ENCODE results near the gene COPS9. TPM values are rescaled to one million over a fixed set of nuclear protein-coding genes. Genes with fewer than 3 reads are reported as not detected.

The COPS9 gene
- total RNA-seq, 1 experiment from 2014 or later = 134 TPM

- intact Hi-C loops (cut with micrococcal nuclease; ENCODE audit: unreplicated experiment) (no loop called here), in situ Hi-C loops (cut with HindIII; ENCODE audit: low pct_unique_long_range_greater_than_20kb, low sequenced_read_pairs) (no loop called here)
- DNase-seq (ENCODE audit: low read depth, low spot score) = no peak
- POLR2A ChIA-PET = no interaction called here
- ATAC-seq = no peak
- Histone ChIP-seq H3K9me3 (ENCODE audit: control insufficient read depth, insufficient read depth, low read depth, low read length) (no peaks in the 10 kb centered on the region), H3K4me3 (ENCODE audit: low read depth in 2 of 2, low read length in 2 of 2) (no peak overlapping the region), H3K36me3 (ENCODE audit: control insufficient read depth, insufficient read depth, low read length) (peaks cover 3% of the 10 kb centered on the region; the same call in 1 of the 2 replicates), H3K4me1 (ENCODE audit: control insufficient read depth, insufficient read depth, low read length) (peaks cover 6% of the 10 kb centered on the region), H3K27me3 (ENCODE audit: control insufficient read depth, insufficient read depth, low read length) (no peaks in the 10 kb centered on the region), H3K27ac (ENCODE audit: low read length) (no peak overlapping the region)
- TF ChIP-seq POLR2AphosphoS5 (IDR thresholded peaks at IDR 0.05; ENCODE audit: low read depth, low read length) (no peak), TCF7L2 (IDR thresholded peaks at IDR 0.05; ENCODE audit: low read depth, low read length) (no peak), CTCF (IDR thresholded peaks at IDR 0.05) (no peak), SIN3A (IDR thresholded peaks at IDR 0.05; ENCODE audit: borderline replicate concordance, insufficient read depth, low read depth, low read length) (no peak), REST (IDR thresholded peaks at IDR 0.05; ENCODE audit: insufficient read depth in 1 of 2, low read depth in 2 of 2, low read length in 1 of 2) (no peak)
- CTCF ChIA-PET = no interaction called here
- BruUV-seq (replicated peaks) = no TSS peak
Measured at GRCh38 chr2:240139666-240140393, 3.7 kb upstream of the COPS9 start.

GRCh38 chr2:240139011-240139441 is 2.9 kb upstream of the COPS9 start:
- TF ChIP-seq TCF7L2 (IDR thresholded peaks at IDR 0.05; ENCODE audit: low read depth, low read length) = no peak
- Histone ChIP-seq H3K9me3 (ENCODE audit: control insufficient read depth, insufficient read depth, low read depth, low read length) (no peaks in the 10 kb centered on the region), H3K27me3 (ENCODE audit: control insufficient read depth, insufficient read depth, low read length) (no peaks in the 10 kb centered on the region), H3K4me3 (ENCODE audit: low read depth in 2 of 2, low read length in 2 of 2) (no peak overlapping the region), H3K36me3 (ENCODE audit: control insufficient read depth, insufficient read depth, low read length) (peaks cover 3% of the 10 kb centered on the region; the same call in 1 of the 2 replicates), H3K27ac (ENCODE audit: low read length) (no peak overlapping the region), H3K4me1 (ENCODE audit: control insufficient read depth, insufficient read depth, low read length) (peaks cover 8% of the 10 kb centered on the region)
- intact Hi-C loops (cut with micrococcal nuclease; ENCODE audit: unreplicated experiment) (no loop called here), in situ Hi-C loops (cut with HindIII; ENCODE audit: low pct_unique_long_range_greater_than_20kb, low sequenced_read_pairs) (no loop called here)
- ChIA-PET POLR2A (no interaction called here), CTCF (no interaction called here)
- no TSS peak for BruUV-seq (replicated peaks)
- no peak for ATAC-seq
- no peak for DNase-seq (ENCODE audit: low read depth, low spot score)

DNA sequence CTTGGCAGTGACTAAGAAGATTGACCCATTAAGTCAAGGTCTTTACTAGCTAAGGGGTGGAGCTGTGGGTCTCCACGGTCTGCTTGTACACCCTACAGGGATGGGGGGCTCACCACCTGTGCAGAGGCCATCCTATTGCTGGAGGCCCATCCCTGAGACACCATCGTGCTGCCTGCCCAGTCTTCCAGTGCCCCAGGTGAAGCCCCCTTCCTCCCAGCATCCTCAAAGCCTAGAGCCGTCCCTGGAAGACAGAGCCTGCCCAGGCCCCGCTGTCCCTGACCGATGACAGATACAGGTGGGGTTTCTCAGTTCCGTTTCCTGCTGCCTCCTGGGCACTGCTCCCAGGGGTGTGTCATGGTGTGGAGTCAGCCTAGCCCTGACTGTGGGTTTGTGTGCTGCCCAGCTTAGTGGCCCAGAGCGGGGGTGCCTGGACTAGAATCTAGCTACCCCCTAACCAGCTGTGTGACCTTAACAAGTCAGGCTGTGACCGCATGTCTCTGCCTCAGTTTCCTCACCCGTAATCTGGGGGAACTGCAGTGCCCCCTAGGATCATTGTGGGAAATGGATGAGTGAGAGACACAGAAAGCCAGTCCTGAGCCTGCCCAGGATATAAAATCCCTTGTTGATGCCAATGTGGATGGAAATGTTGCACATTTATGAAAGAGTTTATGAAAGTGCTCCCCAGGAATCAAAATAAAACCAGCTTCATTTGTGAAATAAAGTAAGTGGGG is 2.3 kb upstream of the COPS9 start:
- intact Hi-C loops (cut with micrococcal nuclease; ENCODE audit: unreplicated experiment) (no loop called here), in situ Hi-C loops (cut with HindIII; ENCODE audit: low pct_unique_long_range_greater_than_20kb, low sequenced_read_pairs) (no loop called here)
- ChIA-PET CTCF (no interaction called here), POLR2A (no interaction called here)
- H3K27ac ChIP-seq (ENCODE audit: low read length) = no peak overlapping the region
- no peaks in the 10 kb centered on the region for H3K27me3 ChIP-seq (ENCODE audit: control insufficient read depth, insufficient read depth, low read length)
- DNase-seq (ENCODE audit: low read depth, low spot score) (no peak), ATAC-seq (no peak)
- no peaks in the 10 kb centered on the region for H3K9me3 ChIP-seq (ENCODE audit: control insufficient read depth, insufficient read depth, low read depth, low read length)
- peaks cover 8% of the 10 kb centered on the region for H3K4me1 ChIP-seq (ENCODE audit: control insufficient read depth, insufficient read depth, low read length)
- no TSS peak for BruUV-seq (replicated peaks)
- peaks cover 7% of the 10 kb centered on the region; the same call in 1 of the 2 replicates for H3K36me3 ChIP-seq (ENCODE audit: control insufficient read depth, insufficient read depth, low read length)
- no peak overlapping the region for H3K4me3 ChIP-seq (ENCODE audit: low read depth in 2 of 2, low read length in 2 of 2)
- no peak for TF ChIP-seq REST (IDR thresholded peaks at IDR 0.05; ENCODE audit: insufficient read depth in 1 of 2, low read depth in 2 of 2, low read length in 1 of 2)
- TF ChIP-seq CTCF (IDR thresholded peaks at IDR 0.05) = no peak
- TF ChIP-seq SIN3A (IDR thresholded peaks at IDR 0.05; ENCODE audit: borderline replicate concordance, insufficient read depth, low read depth, low read length) = no peak
- no peak for TF ChIP-seq POLR2AphosphoS5 (IDR thresholded peaks at IDR 0.05; ENCODE audit: low read depth, low read length)
- TF ChIP-seq TCF7L2 (IDR thresholded peaks at IDR 0.05; ENCODE audit: low read depth, low read length) = no peak
